DOHH2 (cell line): Measurements from ENCODE around the gene OR51B6.

Experiments used
- EZH2phosphoT487 ChIP-seq: fragments of 200-600 bp; sonication (generic); IDR thresholded peaks from 2 replicates; pipeline ENCODE4 v1.6.1; 2017; ENCODE audit warnings: borderline replicate concordance, mild to moderate bottlenecking, antibody characterized with exemption, low read length, moderate library complexity, mixed read lengths
- TF ChIP-seq, protein P1 (sequence below): fragments of 200-600 bp; sonication (generic); IDR thresholded peaks from one replicate; pipeline ENCODE4 v1.5.1; 2014; ENCODE audit warnings: antibody characterized with exemption, mild to moderate bottlenecking, low read depth, low read length; ENCODE audit not compliant: poor library complexity, severe bottlenecking

- TF ChIP-seq, protein P1, sequence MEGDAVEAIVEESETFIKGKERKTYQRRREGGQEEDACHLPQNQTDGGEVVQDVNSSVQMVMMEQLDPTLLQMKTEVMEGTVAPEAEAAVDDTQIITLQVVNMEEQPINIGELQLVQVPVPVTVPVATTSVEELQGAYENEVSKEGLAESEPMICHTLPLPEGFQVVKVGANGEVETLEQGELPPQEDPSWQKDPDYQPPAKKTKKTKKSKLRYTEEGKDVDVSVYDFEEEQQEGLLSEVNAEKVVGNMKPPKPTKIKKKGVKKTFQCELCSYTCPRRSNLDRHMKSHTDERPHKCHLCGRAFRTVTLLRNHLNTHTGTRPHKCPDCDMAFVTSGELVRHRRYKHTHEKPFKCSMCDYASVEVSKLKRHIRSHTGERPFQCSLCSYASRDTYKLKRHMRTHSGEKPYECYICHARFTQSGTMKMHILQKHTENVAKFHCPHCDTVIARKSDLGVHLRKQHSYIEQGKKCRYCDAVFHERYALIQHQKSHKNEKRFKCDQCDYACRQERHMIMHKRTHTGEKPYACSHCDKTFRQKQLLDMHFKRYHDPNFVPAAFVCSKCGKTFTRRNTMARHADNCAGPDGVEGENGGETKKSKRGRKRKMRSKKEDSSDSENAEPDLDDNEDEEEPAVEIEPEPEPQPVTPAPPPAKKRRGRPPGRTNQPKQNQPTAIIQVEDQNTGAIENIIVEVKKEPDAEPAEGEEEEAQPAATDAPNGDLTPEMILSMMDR: no peak
- no peak for TF ChIP-seq EZH2phosphoT487
Measured at GRCh38 chr11:5383576-5383975, 32.3 kb downstream of the OR51B6 start, which contains the start of gene OR51M1.
